Activated B cell treated with CpG ODN at 0.5 μM for 24 hours (primary cell): ENCODE data around the gene RPL38. TPM values are rescaled to one million over a fixed set of nuclear protein-coding genes. Genes with fewer than 3 reads are reported as not detected.

ENCODE experiments used
- ATAC-seq: fragments of 200-7000 bp; cut with Tn5 transposase; one replicate; pipeline ENCODE4 v1.10.0; 2021; ENCODE audit warnings: low read depth, mild to moderate bottlenecking, moderate library complexity
- CTCF ChIA-PET: fragments of 350-600 bp; sonication (Branson Sonifier 250); formaldehyde crosslinking; loops from one replicate; lab custom pipeline; 2021; ENCODE audit warnings: antibody characterized with exemption; lab: Charles Lee
- POLR2A ChIA-PET: fragments of 350-600 bp; sonication (Branson Sonifier 250); formaldehyde crosslinking; loops from one replicate; lab custom pipeline; 2021; ENCODE audit warnings: antibody characterized with exemption; lab: Charles Lee
- DNase-seq: peaks from one replicate; pipeline ENCODE4 v3.0.0; 2022
- H3K27ac Mint-ChIP-seq: one replicate; pipeline ENCODE4 v1.8.0; 2020; ENCODE audit warnings: mixed read lengths
- H3K27me3 Mint-ChIP-seq: one replicate; pipeline ENCODE4 v1.8.0; 2021; ENCODE audit warnings: mixed read lengths
- H3K36me3 Mint-ChIP-seq: one replicate; pipeline ENCODE4 v1.8.0; 2021; ENCODE audit warnings: low read depth, mixed read lengths
- H3K4me1 Mint-ChIP-seq: one replicate; pipeline ENCODE4 v1.8.0; 2021; ENCODE audit warnings: mixed read lengths
- H3K4me3 Mint-ChIP-seq: one replicate; pipeline ENCODE4 v1.8.0; 2020; ENCODE audit warnings: mild to moderate bottlenecking, mixed read lengths
- H3K9me3 Mint-ChIP-seq: one replicate; pipeline ENCODE4 v1.8.0; 2020; ENCODE audit warnings: mixed read lengths
- CTCF ChIP-seq: fragments of 200-600 bp; IDR thresholded peaks from one replicate; pipeline ENCODE4 v1.8.0; 2022; ENCODE audit warnings: antibody characterized with exemption, mild to moderate bottlenecking
- intact Hi-C: fragments of 100-400 bp; cut with micrococcal nuclease; formaldehyde crosslinking; loops from one replicate; pipeline ENCODE4 v1.15.1; 2024
- total RNA-seq: library from RNA; stranded (reverse); gene quantifications from 2 replicates; pipeline ENCODE4 v1.2.3, GENCODE V29; 2022

Gene RPL38
- total RNA-seq, 1 donor from 2014 or later: 1,330 TPM

DNA sequence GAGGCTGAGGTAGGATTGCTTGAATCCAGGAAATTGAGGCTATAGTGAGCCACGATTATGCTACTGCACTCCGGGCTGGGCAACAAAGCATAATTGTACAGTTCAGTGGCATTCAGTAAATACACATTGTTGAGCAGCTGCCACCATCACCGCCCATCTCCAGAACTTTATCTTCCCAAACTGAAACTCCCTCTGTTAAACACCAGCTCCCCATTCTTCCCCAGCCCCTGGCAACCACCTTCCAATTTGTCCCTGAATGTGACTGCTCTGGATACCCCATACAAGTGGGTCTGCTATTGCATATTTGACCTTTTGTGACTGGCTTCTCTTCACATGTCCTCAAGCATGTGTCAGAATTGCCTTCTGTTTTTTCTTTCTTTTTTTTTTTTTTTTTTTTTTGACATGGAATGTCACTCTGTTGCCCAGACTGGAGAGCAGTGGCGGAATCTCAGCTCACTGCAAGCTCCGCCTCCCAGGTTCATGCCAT lies 2.9 kb downstream of the RPL38 start:
- POLR2A ChIA-PET: interaction anchor here (0.6 kb wide), 1 partner anchor 525 kb away, joined by 4 read pairs; no protein-coding TSS in a partner anchor
- Mint-ChIP-seq H3K27ac (peak overlapping the region; percentile 36), H3K9me3 (no peaks in the 10 kb centered on the region), H3K4me1 (peaks cover 45% of the 10 kb centered on the region), H3K36me3 (peaks cover 62% of the 10 kb centered on the region), H3K4me3 (peak overlapping the region; percentile 51), H3K27me3 (peaks cover 7% of the 10 kb centered on the region)
- intact Hi-C loops: loop anchor here (10.0 kb wide), 2 partner anchors 562 to 892 kb away; partner anchors contain the start of genes CDC42EP4 and SDK2
- TF ChIP-seq CTCF: no peak
- DNase-seq (no peak), ATAC-seq (no peak)
- CTCF ChIA-PET: interaction anchor here (0.7 kb wide), 1 partner anchor 360 kb away, joined by 4 read pairs; no protein-coding TSS in a partner anchor

- POLR2A ChIA-PET: no interaction called here
- H3K4me3 Mint-ChIP-seq: peak overlapping the region; percentile 41
These were observed 7.0 kb downstream of the RPL38 start for GRCh38 chr17:74210191-74211140.

GRCh38 chr17:74211141-74211911 lies 7.8 kb downstream of the RPL38 start:
- H3K4me3 Mint-ChIP-seq: no peak overlapping the region
- peaks cover 59% of the 10 kb centered on the region for H3K4me1 Mint-ChIP-seq
- ChIA-PET CTCF (interaction anchor here (0.7 to 1.3 kb wide), 4 partner anchors 12 to 280 kb away, joined by 3 to 7 read pairs (median 3); no protein-coding TSS in a partner anchor), POLR2A (interaction anchor here (1.1 kb wide), 1 partner anchor 8 kb away, joined by 7 read pairs; the partner anchor contains the start of gene RPL38)
- H3K36me3 Mint-ChIP-seq: peaks cover 45% of the 10 kb centered on the region
- DNase-seq: no peak
- ATAC-seq: no peak
- intact Hi-C loops: loop anchor here (2.0 to 5.0 kb wide), 2 partner anchors 149 to 661 kb away; partner anchors contain the start of genes BTBD17 and FDXR
- no peaks in the 10 kb centered on the region for H3K27me3 Mint-ChIP-seq
- H3K9me3 Mint-ChIP-seq: no peaks in the 10 kb centered on the region
- H3K27ac Mint-ChIP-seq: peak overlapping the region; percentile 89
- TF ChIP-seq CTCF: no peak

More at GRCh38 chr17:74210191-74211140, 7.0 kb downstream of the RPL38 start:
- ATAC-seq (peak; percentile 39), DNase-seq (peak; percentile 65)
- peak; percentile 93 for TF ChIP-seq CTCF
- intact Hi-C loops: loop anchor here (1.0 to 5.0 kb wide), 5 partner anchors 86 to 662 kb away; partner anchors contain the start of genes BTBD17 and FDXR
- Mint-ChIP-seq H3K36me3 (peaks cover 53% of the 10 kb centered on the region), H3K9me3 (no peaks in the 10 kb centered on the region), H3K27ac (peak overlapping the region; percentile 80), H3K27me3 (no peaks in the 10 kb centered on the region), H3K4me1 (peaks cover 60% of the 10 kb centered on the region)
- CTCF ChIA-PET: interaction anchor here (0.7 to 1.3 kb wide), 4 partner anchors 11 to 281 kb away, joined by 3 to 7 read pairs (median 3); no protein-coding TSS in a partner anchor

DNA sequence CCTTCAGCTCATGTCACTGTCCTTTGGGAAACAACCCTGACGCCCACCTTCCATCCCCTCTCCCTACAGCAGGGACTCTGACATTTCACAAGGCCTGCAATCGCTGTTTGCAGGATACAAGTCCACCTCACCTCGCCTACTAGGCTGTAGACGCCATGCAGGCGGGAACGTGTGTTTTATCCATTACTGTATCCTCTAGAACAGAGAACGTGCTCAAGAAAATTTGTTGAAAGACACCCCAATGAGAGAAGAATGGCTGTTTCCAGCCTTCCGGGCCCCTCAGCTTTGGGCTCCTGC lies 8.4 kb downstream of the RPL38 start:
- Mint-ChIP-seq H3K36me3 (peaks cover 42% of the 10 kb centered on the region), H3K27me3 (no peaks in the 10 kb centered on the region), H3K4me1 (peaks cover 56% of the 10 kb centered on the region), H3K9me3 (no peaks in the 10 kb centered on the region), H3K4me3 (peak overlapping the region; percentile 86), H3K27ac (peak overlapping the region; percentile 89)
- POLR2A ChIA-PET: interaction anchor here (1.1 kb wide), 1 partner anchor 9 kb away, joined by 7 read pairs; the partner anchor contains the start of gene RPL38
- ATAC-seq: no peak
- no peak for TF ChIP-seq CTCF
- no peak for DNase-seq
- CTCF ChIA-PET: no interaction called here
- intact Hi-C loops: loop anchor here (2.0 to 5.0 kb wide), 2 partner anchors 149 to 660 kb away; partner anchors contain the start of genes BTBD17 and FDXR
